Spleen (tissue), 7 donors: ENCODE measurements around the gene ATP6V0C.

Source experiments
- POLR2A ChIP-seq, 3 donors: fragments of 450-650 bp; IDR thresholded peaks; one replicate each; pipeline ENCODE4 v1.5.1; 2017; ENCODE audit warnings: antibody characterized with exemption in 3 of 3, mild to moderate bottlenecking in 1 of 3
- TF ChIP-seq, protein P1 (sequence below), 11 experiments: fragments of 200-600 bp in 7 of 11; fragments of 450-650 bp in 4 of 11; sonication (generic) in 4 of 11; IDR thresholded peaks in 8 of 11; conservative IDR thresholded peaks in 3 of 11; 1 replicate in 7 of 11; 2 replicates in 4 of 11; pipeline versions ENCODE4 v1.4.0 to v1.8.0; 2016 to 2021; ENCODE audit warnings: antibody characterized with exemption in 11 of 11, inconsistent platforms in 4 of 11, mild to moderate bottlenecking in 1 of 11
- donor health status: DM: no; HTN: no; CAD: no; lungs with moderate emphysema.
- donor health status: DM: no; HTN: no; CAD: no.
- donor health status: DM: no; HTN: no; CAD: no.

DNA sequence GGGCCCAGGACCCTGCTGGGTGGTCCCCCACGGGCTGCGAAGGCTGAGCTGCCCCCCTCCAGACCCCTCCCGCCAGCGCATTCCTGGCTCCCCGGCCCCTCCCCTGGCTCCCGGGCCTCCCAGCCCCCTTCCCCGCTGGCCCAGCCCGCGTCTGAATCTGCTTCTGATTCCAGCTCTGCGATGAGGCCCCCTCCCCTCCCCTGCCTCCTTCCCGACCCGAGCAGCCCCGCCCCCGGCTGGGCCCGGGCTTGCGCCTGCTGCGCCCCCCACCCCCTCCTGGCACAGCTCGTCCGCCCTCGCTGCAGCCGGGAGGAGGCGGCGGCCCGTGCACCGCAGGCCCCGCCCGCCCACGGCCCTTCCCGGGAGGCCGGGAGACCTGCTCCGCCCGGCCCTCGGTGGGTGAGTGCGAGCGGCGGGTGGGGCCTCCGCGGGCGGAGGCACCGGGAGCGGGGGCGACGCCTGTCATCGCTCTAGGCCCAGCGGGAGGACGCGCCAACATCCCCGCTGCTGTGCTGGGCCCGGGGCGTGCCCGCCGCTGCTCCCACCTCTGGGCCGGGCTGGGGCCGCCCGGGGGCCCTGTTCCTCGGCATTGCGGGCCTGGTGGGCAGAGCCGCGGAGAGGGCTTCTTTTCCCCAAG is 42.6 kb upstream of the ATP6V0C start, which contains the start of gene NTN3:
- no peak for TF ChIP-seq POLR2A (IDR thresholded peaks at IDR 0.05)
- TF ChIP-seq, protein P1, sequence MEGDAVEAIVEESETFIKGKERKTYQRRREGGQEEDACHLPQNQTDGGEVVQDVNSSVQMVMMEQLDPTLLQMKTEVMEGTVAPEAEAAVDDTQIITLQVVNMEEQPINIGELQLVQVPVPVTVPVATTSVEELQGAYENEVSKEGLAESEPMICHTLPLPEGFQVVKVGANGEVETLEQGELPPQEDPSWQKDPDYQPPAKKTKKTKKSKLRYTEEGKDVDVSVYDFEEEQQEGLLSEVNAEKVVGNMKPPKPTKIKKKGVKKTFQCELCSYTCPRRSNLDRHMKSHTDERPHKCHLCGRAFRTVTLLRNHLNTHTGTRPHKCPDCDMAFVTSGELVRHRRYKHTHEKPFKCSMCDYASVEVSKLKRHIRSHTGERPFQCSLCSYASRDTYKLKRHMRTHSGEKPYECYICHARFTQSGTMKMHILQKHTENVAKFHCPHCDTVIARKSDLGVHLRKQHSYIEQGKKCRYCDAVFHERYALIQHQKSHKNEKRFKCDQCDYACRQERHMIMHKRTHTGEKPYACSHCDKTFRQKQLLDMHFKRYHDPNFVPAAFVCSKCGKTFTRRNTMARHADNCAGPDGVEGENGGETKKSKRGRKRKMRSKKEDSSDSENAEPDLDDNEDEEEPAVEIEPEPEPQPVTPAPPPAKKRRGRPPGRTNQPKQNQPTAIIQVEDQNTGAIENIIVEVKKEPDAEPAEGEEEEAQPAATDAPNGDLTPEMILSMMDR (IDR thresholded peaks at IDR 0.05 in 8 of 11, conservative IDR thresholded peaks at IDR 0.05 in 3 of 11), result no peak
